OCI-LY1 (cell line): Measurements from ENCODE around the gene CALHM5.

Experiments
- H2AFZ ChIP-seq: fragments of 200-600 bp; sonication (generic), shearing (Covaris generic); 2 replicates; pipeline ENCODE4 v1.6.0; 2014; ENCODE audit warnings: antibody characterized with exemption, mild to moderate bottlenecking, low read length
- H3F3A ChIP-seq: fragments of 200-600 bp; sonication (generic), shearing (Covaris generic); 2 replicates; pipeline ENCODE4 v1.6.0; 2014; ENCODE audit warnings: mild to moderate bottlenecking, antibody characterized with exemption, low read length, moderate library complexity; ENCODE audit not compliant: insufficient read depth
- H3K27ac ChIP-seq: fragments of 200-600 bp; sonication (generic); 2 replicates; pipeline ENCODE4 v1.5.1; 2014; ENCODE audit warnings: low read length, mixed run types, mild to moderate bottlenecking, low read depth; ENCODE audit not compliant: poor library complexity, severe bottlenecking
- H3K27me3 ChIP-seq: fragments of 200-600 bp; sonication (generic); 2 replicates; pipeline ENCODE4 v1.6.0; 2014; ENCODE audit warnings: antibody characterized with exemption, mild to moderate bottlenecking, low read length, moderate library complexity; ENCODE audit not compliant: insufficient read depth
- H3K36me3 ChIP-seq: fragments of 200-600 bp; sonication (generic); 2 replicates; pipeline ENCODE4 v1.6.1; 2014; ENCODE audit warnings: mild to moderate bottlenecking, antibody characterized with exemption, low read length, moderate library complexity, mixed read lengths; ENCODE audit not compliant: insufficient read depth
- H3K4me1 ChIP-seq: fragments of 200-600 bp; sonication (generic); 2 replicates; pipeline ENCODE4 v1.5.1; 2014; ENCODE audit warnings: mild to moderate bottlenecking, low read length, moderate library complexity; ENCODE audit not compliant: insufficient read depth, severe bottlenecking
- H3K4me2 ChIP-seq: fragments of 200-600 bp; sonication (generic), shearing (Covaris generic); 2 replicates; pipeline ENCODE4 v1.6.1; 2014; ENCODE audit warnings: low read length
- H3K4me3 ChIP-seq: fragments of 200-600 bp; sonication (generic); 2 replicates; pipeline ENCODE4 v1.5.1; 2014; ENCODE audit warnings: low read length, low read depth, mild to moderate bottlenecking, mixed read lengths; ENCODE audit not compliant: poor library complexity, severe bottlenecking
- H3K79me2 ChIP-seq: fragments of 200-600 bp; shearing (Covaris generic); 2 replicates; pipeline ENCODE4 v1.6.1; 2016; ENCODE audit warnings: mixed run types, low read length, mixed read lengths; ENCODE audit not compliant: insufficient read depth
- H3K9ac ChIP-seq: fragments of 200-600 bp; sonication (generic), shearing (Covaris generic); 2 replicates; pipeline ENCODE4 v1.6.1; 2014; ENCODE audit warnings: mild to moderate bottlenecking, low read length, mixed read lengths
- H3K9me2 ChIP-seq: fragments of 200-600 bp; sonication (generic), shearing (Covaris generic); 2 replicates; pipeline ENCODE4 v1.6.1; 2014; ENCODE audit warnings: low read depth, mild to moderate bottlenecking, low read length, mixed read lengths
- H3K9me3 ChIP-seq: fragments of 200-600 bp; shearing (Covaris generic); 2 replicates; pipeline ENCODE4 v1.6.1; 2014; ENCODE audit warnings: low read length, mixed read lengths
- H4K20me1 ChIP-seq: fragments of 200-600 bp; sonication (generic), shearing (Covaris generic); 2 replicates; pipeline ENCODE4 v1.6.0; 2016; ENCODE audit warnings: mild to moderate bottlenecking, low read length; ENCODE audit not compliant: insufficient read depth
- CTCF ChIP-seq: fragments of 200-600 bp; sonication (generic), shearing (Covaris generic); IDR thresholded peaks from 2 replicates; pipeline ENCODE4 v1.5.1; 2017; ENCODE audit warnings: mild to moderate bottlenecking, antibody characterized with exemption, low read length, moderate library complexity, mixed read lengths
- EZH2 ChIP-seq: fragments of 200-600 bp; sonication (generic), shearing (Covaris generic); IDR thresholded peaks from 2 replicates; pipeline ENCODE4 v1.8.0; 2017; ENCODE audit warnings: borderline replicate concordance, mixed run types, mild to moderate bottlenecking, antibody characterized with exemption, low read length, moderate library complexity, mixed read lengths

The CALHM5 gene

GRCh38 chr6:116475141-116475540 is 36.3 kb upstream of the CALHM5 start:
- Histone ChIP-seq H4K20me1 (no peaks in the 10 kb centered on the region), H2AFZ (no peak overlapping the region), H3K4me3 (no peak overlapping the region), H3K36me3 (no peaks in the 10 kb centered on the region), H3K9me2 (no peaks in the 10 kb centered on the region), H3K27me3 (no peaks in the 10 kb centered on the region), H3K9ac (no peak overlapping the region), H3K9me3 (no peaks in the 10 kb centered on the region), H3K4me1 (peaks cover 11% of the 10 kb centered on the region), H3K79me2 (no peaks in the 10 kb centered on the region), H3F3A (no peaks in the 10 kb centered on the region), H3K27ac (no peak overlapping the region), H3K4me2 (no peak overlapping the region)
- no peak for TF ChIP-seq EZH2
- TF ChIP-seq CTCF, result no peak

- H3K4me3 ChIP-seq, result peak overlapping the region; percentile 16
- no peaks in the 10 kb centered on the region for H3K9me2 ChIP-seq
- H3K27ac ChIP-seq, result no peak overlapping the region
- H3K79me2 ChIP-seq, result no peaks in the 10 kb centered on the region
- H3F3A ChIP-seq, result no peaks in the 10 kb centered on the region
- TF ChIP-seq CTCF, result no peak
- no peak for TF ChIP-seq EZH2
- H4K20me1 ChIP-seq, result no peaks in the 10 kb centered on the region
- H3K9ac ChIP-seq, result no peak overlapping the region
- peak overlapping the region; percentile 31; the same call in 1 of the 2 replicates for H3K4me2 ChIP-seq
- H3K4me1 ChIP-seq, result peaks cover 11% of the 10 kb centered on the region
- H3K9me3 ChIP-seq, result no peaks in the 10 kb centered on the region
- no peak overlapping the region for H2AFZ ChIP-seq
- H3K36me3 ChIP-seq, result no peaks in the 10 kb centered on the region
- H3K27me3 ChIP-seq, result no peaks in the 10 kb centered on the region
Measured at GRCh38 chr6:116476002-116476678, 35.3 kb upstream of the CALHM5 start.

GRCh38 chr6:116482780-116483179 is 28.7 kb upstream of the CALHM5 start:
- Histone ChIP-seq H3K79me2 (no peaks in the 10 kb centered on the region), H3K4me1 (no peaks in the 10 kb centered on the region), H4K20me1 (no peaks in the 10 kb centered on the region), H3K4me2 (no peak overlapping the region), H3K9me2 (no peaks in the 10 kb centered on the region), H3K9ac (no peak overlapping the region), H3K27me3 (no peaks in the 10 kb centered on the region), H3K9me3 (no peaks in the 10 kb centered on the region), H2AFZ (no peak overlapping the region), H3K4me3 (no peak overlapping the region), H3K27ac (no peak overlapping the region), H3F3A (no peaks in the 10 kb centered on the region), H3K36me3 (no peaks in the 10 kb centered on the region)
- no peak for TF ChIP-seq CTCF
- no peak for TF ChIP-seq EZH2
